ENCODE data around the gene PFAS.
"Not testable (repeated sequence)": the region's sequence is repeated elsewhere in the genome, so short reads cannot be mapped to it uniquely, and the experiment has no call there.

- TF ChIP-seq, protein P1, sequence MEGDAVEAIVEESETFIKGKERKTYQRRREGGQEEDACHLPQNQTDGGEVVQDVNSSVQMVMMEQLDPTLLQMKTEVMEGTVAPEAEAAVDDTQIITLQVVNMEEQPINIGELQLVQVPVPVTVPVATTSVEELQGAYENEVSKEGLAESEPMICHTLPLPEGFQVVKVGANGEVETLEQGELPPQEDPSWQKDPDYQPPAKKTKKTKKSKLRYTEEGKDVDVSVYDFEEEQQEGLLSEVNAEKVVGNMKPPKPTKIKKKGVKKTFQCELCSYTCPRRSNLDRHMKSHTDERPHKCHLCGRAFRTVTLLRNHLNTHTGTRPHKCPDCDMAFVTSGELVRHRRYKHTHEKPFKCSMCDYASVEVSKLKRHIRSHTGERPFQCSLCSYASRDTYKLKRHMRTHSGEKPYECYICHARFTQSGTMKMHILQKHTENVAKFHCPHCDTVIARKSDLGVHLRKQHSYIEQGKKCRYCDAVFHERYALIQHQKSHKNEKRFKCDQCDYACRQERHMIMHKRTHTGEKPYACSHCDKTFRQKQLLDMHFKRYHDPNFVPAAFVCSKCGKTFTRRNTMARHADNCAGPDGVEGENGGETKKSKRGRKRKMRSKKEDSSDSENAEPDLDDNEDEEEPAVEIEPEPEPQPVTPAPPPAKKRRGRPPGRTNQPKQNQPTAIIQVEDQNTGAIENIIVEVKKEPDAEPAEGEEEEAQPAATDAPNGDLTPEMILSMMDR (IDR thresholded peaks at IDR 0.05; ENCODE audit: poor library complexity, severe bottlenecking): not testable (repeated sequence)
- not testable (repeated sequence) for TF ChIP-seq EZH2 (IDR thresholded peaks at IDR 0.05; ENCODE audit: borderline replicate concordance, insufficient read depth, low read length, poor library complexity, severe bottlenecking); TAF1 (IDR thresholded peaks at IDR 0.05; ENCODE audit: low read depth); EP300 (conservative IDR thresholded peaks at IDR 0.05; ENCODE audit: poor library complexity, severe bottlenecking); POLR2AphosphoS5 (IDR thresholded peaks at IDR 0.05); MXI1 (conservative IDR thresholded peaks at IDR 0.05; ENCODE audit: poor library complexity, severe bottlenecking); RAD21 (conservative IDR thresholded peaks at IDR 0.05)
- TF ChIP-seq, protein P2, sequence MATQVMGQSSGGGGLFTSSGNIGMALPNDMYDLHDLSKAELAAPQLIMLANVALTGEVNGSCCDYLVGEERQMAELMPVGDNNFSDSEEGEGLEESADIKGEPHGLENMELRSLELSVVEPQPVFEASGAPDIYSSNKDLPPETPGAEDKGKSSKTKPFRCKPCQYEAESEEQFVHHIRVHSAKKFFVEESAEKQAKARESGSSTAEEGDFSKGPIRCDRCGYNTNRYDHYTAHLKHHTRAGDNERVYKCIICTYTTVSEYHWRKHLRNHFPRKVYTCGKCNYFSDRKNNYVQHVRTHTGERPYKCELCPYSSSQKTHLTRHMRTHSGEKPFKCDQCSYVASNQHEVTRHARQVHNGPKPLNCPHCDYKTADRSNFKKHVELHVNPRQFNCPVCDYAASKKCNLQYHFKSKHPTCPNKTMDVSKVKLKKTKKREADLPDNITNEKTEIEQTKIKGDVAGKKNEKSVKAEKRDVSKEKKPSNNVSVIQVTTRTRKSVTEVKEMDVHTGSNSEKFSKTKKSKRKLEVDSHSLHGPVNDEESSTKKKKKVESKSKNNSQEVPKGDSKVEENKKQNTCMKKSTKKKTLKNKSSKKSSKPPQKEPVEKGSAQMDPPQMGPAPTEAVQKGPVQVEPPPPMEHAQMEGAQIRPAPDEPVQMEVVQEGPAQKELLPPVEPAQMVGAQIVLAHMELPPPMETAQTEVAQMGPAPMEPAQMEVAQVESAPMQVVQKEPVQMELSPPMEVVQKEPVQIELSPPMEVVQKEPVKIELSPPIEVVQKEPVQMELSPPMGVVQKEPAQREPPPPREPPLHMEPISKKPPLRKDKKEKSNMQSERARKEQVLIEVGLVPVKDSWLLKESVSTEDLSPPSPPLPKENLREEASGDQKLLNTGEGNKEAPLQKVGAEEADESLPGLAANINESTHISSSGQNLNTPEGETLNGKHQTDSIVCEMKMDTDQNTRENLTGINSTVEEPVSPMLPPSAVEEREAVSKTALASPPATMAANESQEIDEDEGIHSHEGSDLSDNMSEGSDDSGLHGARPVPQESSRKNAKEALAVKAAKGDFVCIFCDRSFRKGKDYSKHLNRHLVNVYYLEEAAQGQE (IDR thresholded peaks at IDR 0.05; ENCODE audit: borderline replicate concordance): not testable (repeated sequence)
Measured at GRCh38 chr17:8251411-8251810, 2.3 kb downstream of the PFAS start.
